ENCODE data around the gene CCR6. TPM values are rescaled to one million over a fixed set of nuclear protein-coding genes. Genes with fewer than 3 reads are reported as not detected.

The CCR6 gene
- total RNA-seq, 2 donors from 2014 or later, result 0.49 to 0.53 TPM

- H3K27me3 ChIP-seq, result no peaks in the 10 kb centered on the region
- H3K9me3 ChIP-seq, result no peaks in the 10 kb centered on the region
- no peak for DNase-seq
- H3K36me3 ChIP-seq, result no peaks in the 10 kb centered on the region
- intact Hi-C loops (cut with DNase I), result no loop called here
- no peaks in the 10 kb centered on the region for H3K4me1 ChIP-seq
- no peak overlapping the region for H3K9ac ChIP-seq (ENCODE audit: low read depth in 2 of 2, low read length in 2 of 2)
- no peak for TF ChIP-seq CTCF (IDR thresholded peaks at IDR 0.05)
- no peak overlapping the region for H3K4me3 ChIP-seq
- H3K27ac ChIP-seq, result no peak overlapping the region
Measured at GRCh38 chr6:167134448-167135328, 11.8 kb downstream of the CCR6 start.

DNA sequence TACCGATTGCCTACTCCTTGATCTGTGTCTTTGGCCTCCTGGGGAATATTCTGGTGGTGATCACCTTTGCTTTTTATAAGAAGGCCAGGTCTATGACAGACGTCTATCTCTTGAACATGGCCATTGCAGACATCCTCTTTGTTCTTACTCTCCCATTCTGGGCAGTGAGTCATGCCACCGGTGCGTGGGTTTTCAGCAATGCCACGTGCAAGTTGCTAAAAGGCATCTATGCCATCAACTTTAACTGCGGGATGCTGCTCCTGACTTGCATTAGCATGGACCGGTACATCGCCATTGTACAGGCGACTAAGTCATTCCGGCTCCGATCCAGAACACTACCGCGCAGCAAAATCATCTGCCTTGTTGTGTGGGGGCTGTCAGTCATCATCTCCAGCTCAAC is 13.5 kb downstream of the CCR6 start:
- H3K27ac ChIP-seq, result no peak overlapping the region
- intact Hi-C loops (cut with DNase I), result no loop called here
- TF ChIP-seq CTCF (IDR thresholded peaks at IDR 0.05), result no peak

GRCh38 chr6:167137081-167137480 is 14.2 kb downstream of the CCR6 start:
- Histone ChIP-seq H3K4me3 (no peak overlapping the region), H3K9me3 (no peaks in the 10 kb centered on the region), H3K36me3 (no peaks in the 10 kb centered on the region), H3K4me1 (peaks cover 5% of the 10 kb centered on the region), H3K27me3 (no peaks in the 10 kb centered on the region), H3K9ac (ENCODE audit: low read depth in 2 of 2, low read length in 2 of 2) (no peak overlapping the region), H3K27ac (no peak overlapping the region)
- no peak for DNase-seq
- TF ChIP-seq CTCF (IDR thresholded peaks at IDR 0.05), result no peak
- intact Hi-C loops (cut with DNase I), result no loop called here

More for the DNA sequence above, 13.5 kb downstream of the CCR6 start:
- Histone ChIP-seq H3K4me1 (peaks cover 5% of the 10 kb centered on the region), H3K27me3 (no peaks in the 10 kb centered on the region), H3K9me3 (no peaks in the 10 kb centered on the region), H3K36me3 (no peaks in the 10 kb centered on the region), H3K9ac (ENCODE audit: low read depth in 2 of 2, low read length in 2 of 2) (no peak overlapping the region), H3K4me3 (no peak overlapping the region)
- no peak for DNase-seq

GRCh38 chr6:167137881-167138280 is 15.0 kb downstream of the CCR6 start:
- TF ChIP-seq CTCF (IDR thresholded peaks at IDR 0.05), result no peak
- H3K27me3 ChIP-seq, result no peaks in the 10 kb centered on the region
- H3K9me3 ChIP-seq, result no peaks in the 10 kb centered on the region
- intact Hi-C loops (cut with DNase I), result no loop called here
- H3K27ac ChIP-seq, result no peak overlapping the region
- H3K9ac ChIP-seq (ENCODE audit: low read depth in 2 of 2, low read length in 2 of 2), result no peak overlapping the region
- DNase-seq, result no peak
- H3K4me1 ChIP-seq, result peaks cover 5% of the 10 kb centered on the region
- no peaks in the 10 kb centered on the region for H3K36me3 ChIP-seq
- H3K4me3 ChIP-seq, result no peak overlapping the region

GRCh38 chr6:167139761-167140160 is 16.9 kb downstream of the CCR6 start:
- no peaks in the 10 kb centered on the region for H3K9me3 ChIP-seq
- H3K4me1 ChIP-seq, result peaks cover 5% of the 10 kb centered on the region
- H3K9ac ChIP-seq (ENCODE audit: low read depth in 2 of 2, low read length in 2 of 2), result no peak overlapping the region
- no peak overlapping the region for H3K27ac ChIP-seq
- no peaks in the 10 kb centered on the region for H3K27me3 ChIP-seq
- no peak for DNase-seq
- intact Hi-C loops (cut with DNase I), result loop anchor here (5.0 kb wide), 2 partner anchors 142 to 362 kb away; partner anchors contain the start of gene CEP43
- no peak for TF ChIP-seq CTCF (IDR thresholded peaks at IDR 0.05)
- H3K36me3 ChIP-seq, result no peaks in the 10 kb centered on the region
- no peak overlapping the region for H3K4me3 ChIP-seq
